Measurements from ENCODE around the gene ANKRD18B.
A peak's percentile ranks its signal among the peaks of the same experiment; 100 is the strongest.

GRCh38 chr9:33498387-33498786 lies 25.7 kb upstream of the ANKRD18B start:
- TF ChIP-seq EZH2 (IDR thresholded peaks at IDR 0.05; ENCODE audit: borderline replicate concordance) (no peak), CTCF (IDR thresholded peaks at IDR 0.05; ENCODE audit: poor library complexity) (peak; percentile 35), EZH2phosphoT487 (IDR thresholded peaks at IDR 0.05; ENCODE audit: low read depth, severe bottlenecking, unreplicated experiment) (no peak)
